Skeletal muscle tissue (tissue), 4 donors: ENCODE measurements around the gene PODNL1. TPM values are rescaled to one million over a fixed set of nuclear protein-coding genes. Genes with fewer than 3 reads are reported as not detected.

ENCODE experiments used
- H3K27ac ChIP-seq: one replicate; pipeline ENCODE4 v1.7.0; 2013; ENCODE audit warnings: mild to moderate bottlenecking, low read depth, low read length, inconsistent platforms
- H3K27me3 ChIP-seq, 3 donors: one replicate each; pipeline ENCODE4 v1.7.0; 2013; ENCODE audit warnings: low read length in 3 of 3; ENCODE audit not compliant: control insufficient read depth in 3 of 3, insufficient read depth in 3 of 3
- H3K36me3 ChIP-seq, 3 donors: one replicate each; pipeline ENCODE4 v1.7.0; 2013; ENCODE audit warnings: low read length in 3 of 3; ENCODE audit not compliant: control insufficient read depth in 3 of 3, insufficient read depth in 3 of 3
- H3K4me1 ChIP-seq, 3 donors: one replicate each; pipeline ENCODE4 v1.7.0; 2013; ENCODE audit warnings: low read length in 3 of 3, mild to moderate bottlenecking in 3 of 3; ENCODE audit not compliant: control insufficient read depth in 3 of 3, insufficient read depth in 3 of 3
- H3K4me3 ChIP-seq, 3 donors: one replicate each; pipeline ENCODE4 v1.7.0; 2013; ENCODE audit warnings: low read length in 3 of 3
- H3K9ac ChIP-seq, 3 donors: one replicate each; pipeline ENCODE4 v1.7.0; 2013; ENCODE audit warnings: low read length in 3 of 3, mild to moderate bottlenecking in 3 of 3, moderate library complexity in 2 of 3, low read depth in 1 of 3
- H3K9me3 ChIP-seq, 3 donors: one replicate each; pipeline ENCODE4 v1.7.0; 2013; ENCODE audit warnings: low read length in 3 of 3; ENCODE audit not compliant: control insufficient read depth in 3 of 3
- total RNA-seq: library from RNA; depleted of rRNA; stranded (reverse); fragments of >200 nt; gene quantifications from one replicate; pipeline ENCODE4 v1.2.3, GENCODE V29; 2014
- donor health status: Osteomylitis.

PODNL1 gene
- not detected for total RNA-seq

- Histone ChIP-seq H3K9ac (no peak within 1 kb of the TSS), H3K27ac (no peak within 1 kb of the TSS), H3K9me3 (no peaks in the 10 kb centered on the region), H3K27me3 (peaks cover 4 to 28% (median 24%) of the 10 kb centered on the region in 3 donors), H3K36me3 (no peaks in the 10 kb centered on the region), H3K4me1 (peaks cover 0 to 2% (median 0%) of the 10 kb centered on the region in 3 donors), H3K4me3 (no peak within 1 kb of the TSS)
Measured at GRCh38 chr19:13938301-13939064, at the start of gene PODNL1. Gene PODNL1 (minus strand): TSS chr19:13938417. CDS start chr19:13938181, 236 bp downstream.

- peaks cover 4 to 9% (median 6%) of the 10 kb centered on the region in 3 donors for H3K36me3 ChIP-seq
- no peaks in the 10 kb centered on the region for H3K9me3 ChIP-seq
- peak overlapping the region; percentile 94 for H3K27ac ChIP-seq
- peaks cover 34 to 49% (median 44%) of the 10 kb centered on the region in 3 donors for H3K4me1 ChIP-seq
- H3K9ac ChIP-seq: peak overlapping the region; percentile 73 to 80 (median 77)
- H3K27me3 ChIP-seq: no peaks in the 10 kb centered on the region
- peak overlapping the region; percentile 38 to 60 (median 56) for H3K4me3 ChIP-seq
Measured at GRCh38 chr19:13987101-13987890, 49.1 kb upstream of the PODNL1 start.

- Histone ChIP-seq H3K27me3 (no peaks in the 10 kb centered on the region), H3K9ac (peak overlapping the region; percentile 73 to 80 (median 77)), H3K4me3 (peak overlapping the region; percentile 38 to 60 (median 56)), H3K9me3 (no peaks in the 10 kb centered on the region), H3K27ac (peak overlapping the region; percentile 94), H3K4me1 (peaks cover 34 to 51% (median 49%) of the 10 kb centered on the region in 3 donors), H3K36me3 (peaks cover 4 to 6% (median 6%) of the 10 kb centered on the region in 3 donors)
Measured at GRCh38 chr19:13986348-13986904, 48.2 kb upstream of the PODNL1 start.

GRCh38 chr19:13985771-13986347 lies 47.6 kb upstream of the PODNL1 start:
- H3K9ac ChIP-seq: peak overlapping the region; percentile 32 to 80 (median 77)

GRCh38 chr19:13984875-13985741 lies 46.9 kb upstream of the PODNL1 start:
- H3K36me3 ChIP-seq: peaks cover 0 to 6% (median 6%) of the 10 kb centered on the region in 3 donors
- H3K9ac ChIP-seq: no peak overlapping the region
- H3K27me3 ChIP-seq: no peaks in the 10 kb centered on the region
- H3K4me1 ChIP-seq: peaks cover 35 to 60% (median 57%) of the 10 kb centered on the region in 3 donors
- H3K9me3 ChIP-seq: no peaks in the 10 kb centered on the region
- no peak overlapping the region for H3K27ac ChIP-seq
- no peak overlapping the region for H3K4me3 ChIP-seq

More at GRCh38 chr19:13985771-13986347, 47.6 kb upstream of the PODNL1 start:
- H3K4me3 ChIP-seq: peak overlapping the region; percentile 32 to 49 (median 38)
- H3K4me1 ChIP-seq: peaks cover 35 to 52% (median 50%) of the 10 kb centered on the region in 3 donors
- H3K36me3 ChIP-seq: peaks cover under 1 to 6% (median 6%) of the 10 kb centered on the region in 3 donors
- H3K9me3 ChIP-seq: no peaks in the 10 kb centered on the region
- H3K27ac ChIP-seq: peak overlapping the region; percentile 94
- H3K27me3 ChIP-seq: no peaks in the 10 kb centered on the region

GRCh38 chr19:13984186-13984585 lies 46.0 kb upstream of the PODNL1 start:
- no peak overlapping the region for H3K4me3 ChIP-seq
- peaks cover 0 to 6% (median 6%) of the 10 kb centered on the region in 3 donors for H3K36me3 ChIP-seq
- H3K4me1 ChIP-seq: peaks cover 40 to 60% (median 56%) of the 10 kb centered on the region in 3 donors
- no peaks in the 10 kb centered on the region for H3K27me3 ChIP-seq
- no peak overlapping the region for H3K9ac ChIP-seq
- H3K9me3 ChIP-seq: no peaks in the 10 kb centered on the region
- no peak overlapping the region for H3K27ac ChIP-seq

- no peaks in the 10 kb centered on the region for H3K9me3 ChIP-seq
- H3K36me3 ChIP-seq: peaks cover 0 to 6% (median 6%) of the 10 kb centered on the region in 3 donors
- H3K4me1 ChIP-seq: peaks cover 38 to 56% (median 50%) of the 10 kb centered on the region in 3 donors
Measured at GRCh38 chr19:13983213-13983889, 45.1 kb upstream of the PODNL1 start.

GRCh38 chr19:13982773-13983172 lies 44.6 kb upstream of the PODNL1 start:
- H3K9me3 ChIP-seq: no peaks in the 10 kb centered on the region
- no peaks in the 10 kb centered on the region for H3K27me3 ChIP-seq
- H3K27ac ChIP-seq: no peak overlapping the region
- H3K4me3 ChIP-seq: no peak overlapping the region
- H3K9ac ChIP-seq: no peak overlapping the region
- H3K4me1 ChIP-seq: peaks cover 33 to 54% (median 49%) of the 10 kb centered on the region in 3 donors
- peaks cover 0 to 6% (median 6%) of the 10 kb centered on the region in 3 donors for H3K36me3 ChIP-seq

More at GRCh38 chr19:13983213-13983889, 45.1 kb upstream of the PODNL1 start:
- H3K27ac ChIP-seq: no peak overlapping the region
- H3K9ac ChIP-seq: no peak overlapping the region
- H3K4me3 ChIP-seq: no peak overlapping the region
- no peaks in the 10 kb centered on the region for H3K27me3 ChIP-seq
